Mesendoderm (in vitro differentiated cells): ENCODE results near the gene SLC12A7.
"Not testable (repeated sequence)": the region's sequence is repeated elsewhere in the genome, so short reads cannot be mapped to it uniquely, and the experiment has no call there.

Experiments
- DNase-seq: peaks from one replicate; pipeline ENCODE4 v3.0.0; 2013
- H2AK5ac ChIP-seq: 2 replicates; pipeline ENCODE4 v1.6.1; 2013; ENCODE audit warnings: low read length, inconsistent platforms
- H2BK120ac ChIP-seq: 2 replicates; pipeline ENCODE4 v1.6.1; 2013; ENCODE audit warnings: low read depth, mild to moderate bottlenecking, low read length, moderate library complexity, mixed read lengths
- H2BK15ac ChIP-seq: replicated peaks from 2 replicates; pipeline ENCODE4 v1.6.1; 2013; ENCODE audit warnings: low read depth, mild to moderate bottlenecking, moderate library complexity
- H2BK5ac ChIP-seq: 2 replicates; pipeline ENCODE4 v1.6.1; 2013; ENCODE audit warnings: low read length, inconsistent platforms
- H3K18ac ChIP-seq: 2 replicates; pipeline ENCODE4 v1.6.1; 2013; ENCODE audit warnings: mild to moderate bottlenecking, low read length, mixed read lengths
- H3K23ac ChIP-seq: one replicate; pipeline ENCODE4 v1.6.1; 2013; ENCODE audit warnings: low read length
- H3K27ac ChIP-seq: 2 replicates; pipeline ENCODE4 v1.5.1; 2013; ENCODE audit warnings: low read depth, mild to moderate bottlenecking, inconsistent platforms, low read length, moderate library complexity
- H3K27me3 ChIP-seq: 2 replicates; pipeline ENCODE4 v1.6.1; 2013; ENCODE audit warnings: low read length, control low read depth, mild to moderate bottlenecking, inconsistent platforms; ENCODE audit not compliant: insufficient read depth, poor library complexity
- H3K36me3 ChIP-seq: 2 replicates; pipeline ENCODE4 v1.6.1; 2013; ENCODE audit warnings: low read length, inconsistent platforms; ENCODE audit not compliant: control insufficient read depth, insufficient read depth
- H3K4ac ChIP-seq: one replicate; pipeline ENCODE4 v1.6.1; 2013; ENCODE audit warnings: low read depth, mild to moderate bottlenecking, low read length, moderate library complexity
- H3K4me1 ChIP-seq: 2 replicates; pipeline ENCODE4 v1.6.1; 2013; ENCODE audit warnings: low read depth, low read length, inconsistent platforms; ENCODE audit not compliant: control insufficient read depth
- H3K4me2 ChIP-seq: 2 replicates; pipeline ENCODE4 v1.6.1; 2013; ENCODE audit warnings: low read length
- H3K4me3 ChIP-seq: 2 replicates; pipeline ENCODE4 v1.5.1; 2013; ENCODE audit warnings: mild to moderate bottlenecking, low read length
- H3K56ac ChIP-seq: one replicate; pipeline ENCODE4 v1.6.1; 2013; ENCODE audit warnings: low read length
- H3K79me1 ChIP-seq: 2 replicates; pipeline ENCODE4 v1.6.1; 2013; ENCODE audit warnings: low read length, inconsistent platforms
- H3K79me2 ChIP-seq: 2 replicates; pipeline ENCODE4 v1.6.1; 2013; ENCODE audit warnings: mild to moderate bottlenecking, low read length; ENCODE audit not compliant: control insufficient read depth, insufficient read depth
- H3K9ac ChIP-seq: 2 replicates; pipeline ENCODE4 v1.6.1; 2013; ENCODE audit warnings: low read length, inconsistent platforms
- H4K5ac ChIP-seq: one replicate; pipeline ENCODE4 v1.6.1; 2013; ENCODE audit warnings: low read length
- H4K8ac ChIP-seq: one replicate; pipeline ENCODE4 v1.6.1; 2013; ENCODE audit warnings: low read depth, mild to moderate bottlenecking, control low read depth, low read length, moderate library complexity
- WGBS: extraction: QIAGEN DNeasy Blood & Tissue Kit; methylation state at CpG from one replicate; pipeline ENCODE4 v1.1.7; 2013; ENCODE audit warnings: low lambda C conversion rate, missing lambda C conversion rate; ENCODE audit not compliant: insufficient coverage; ENCODE audit errors: extremely low coverage; 5-methylcytosine and 5-hydroxymethylcytosine counted together

The SLC12A7 gene

DNA sequence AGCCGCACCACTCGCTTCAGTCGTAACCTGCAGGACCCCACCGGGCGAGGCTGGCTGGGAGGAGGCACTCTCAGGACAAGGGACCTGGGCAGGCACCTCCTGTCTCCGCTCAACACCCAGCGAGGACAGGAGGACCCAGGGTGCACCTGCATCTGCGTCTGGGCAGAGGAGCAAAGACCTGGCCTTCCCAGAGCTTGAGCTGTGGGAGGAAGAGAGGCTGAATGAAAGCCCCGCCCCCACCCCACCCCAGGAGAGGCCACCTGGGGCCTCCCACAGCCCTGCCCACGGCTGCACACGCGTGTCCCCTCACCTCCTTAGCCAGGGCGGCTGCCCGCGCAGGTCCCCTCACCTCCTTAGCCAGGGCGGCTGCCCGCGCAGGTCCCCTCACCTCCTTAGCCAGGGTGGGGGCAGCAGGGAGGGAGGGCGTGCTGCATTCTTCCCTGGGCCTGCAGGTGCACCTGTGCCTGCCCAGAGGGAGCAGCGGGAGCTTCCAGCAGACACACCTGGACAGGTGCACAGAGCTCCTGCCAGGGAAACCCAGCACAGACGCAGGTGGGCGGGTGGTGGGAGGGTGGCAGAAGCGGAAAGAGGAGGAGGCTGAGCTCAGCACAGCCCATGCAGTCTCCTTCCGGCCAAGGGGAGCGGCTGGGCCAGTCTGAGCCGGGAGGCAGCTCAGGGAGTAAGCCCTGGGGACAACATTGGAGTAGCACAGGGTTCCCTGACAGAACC is 18.5 kb upstream of the SLC12A7 start:
- Histone ChIP-seq H3K56ac (no peak overlapping the region), H3K9ac (no peak overlapping the region), H3K27me3 (no peaks in the 10 kb centered on the region), H2BK5ac (no peak overlapping the region), H3K4ac (no peak overlapping the region), H3K18ac (no peak overlapping the region), H3K4me1 (no peaks in the 10 kb centered on the region), H4K8ac (no peak overlapping the region), H2BK15ac (no peak overlapping the region), H3K4me2 (no peak overlapping the region), H3K79me1 (no peaks in the 10 kb centered on the region), H2AK5ac (no peak overlapping the region), H3K23ac (no peak overlapping the region), H4K5ac (no peak overlapping the region), H3K27ac (no peak overlapping the region), H3K4me3 (no peak overlapping the region), H3K79me2 (no peaks in the 10 kb centered on the region), H2BK120ac (no peak overlapping the region), H3K36me3 (no peaks in the 10 kb centered on the region)
- no peak for DNase-seq
- WGBS = no CpG with 5 or more reads among the region's 26 CpGs

GRCh38 chr5:1129711-1130055 is 17.8 kb upstream of the SLC12A7 start:
- Histone ChIP-seq H2AK5ac (no peak overlapping the region), H2BK5ac (no peak overlapping the region), H4K8ac (no peak overlapping the region), H3K79me2 (no peaks in the 10 kb centered on the region), H3K18ac (no peak overlapping the region), H2BK15ac (no peak overlapping the region), H3K4me2 (no peak overlapping the region), H3K9ac (no peak overlapping the region), H3K36me3 (no peaks in the 10 kb centered on the region), H4K5ac (no peak overlapping the region), H3K27me3 (no peaks in the 10 kb centered on the region), H3K4me3 (no peak overlapping the region), H3K56ac (no peak overlapping the region), H3K79me1 (no peaks in the 10 kb centered on the region), H3K27ac (no peak overlapping the region), H2BK120ac (no peak overlapping the region), H3K4me1 (no peaks in the 10 kb centered on the region), H3K4ac (no peak overlapping the region), H3K23ac (no peak overlapping the region)
- no peak for DNase-seq
- no CpG with 5 or more reads among the region's 9 CpGs for WGBS

DNA sequence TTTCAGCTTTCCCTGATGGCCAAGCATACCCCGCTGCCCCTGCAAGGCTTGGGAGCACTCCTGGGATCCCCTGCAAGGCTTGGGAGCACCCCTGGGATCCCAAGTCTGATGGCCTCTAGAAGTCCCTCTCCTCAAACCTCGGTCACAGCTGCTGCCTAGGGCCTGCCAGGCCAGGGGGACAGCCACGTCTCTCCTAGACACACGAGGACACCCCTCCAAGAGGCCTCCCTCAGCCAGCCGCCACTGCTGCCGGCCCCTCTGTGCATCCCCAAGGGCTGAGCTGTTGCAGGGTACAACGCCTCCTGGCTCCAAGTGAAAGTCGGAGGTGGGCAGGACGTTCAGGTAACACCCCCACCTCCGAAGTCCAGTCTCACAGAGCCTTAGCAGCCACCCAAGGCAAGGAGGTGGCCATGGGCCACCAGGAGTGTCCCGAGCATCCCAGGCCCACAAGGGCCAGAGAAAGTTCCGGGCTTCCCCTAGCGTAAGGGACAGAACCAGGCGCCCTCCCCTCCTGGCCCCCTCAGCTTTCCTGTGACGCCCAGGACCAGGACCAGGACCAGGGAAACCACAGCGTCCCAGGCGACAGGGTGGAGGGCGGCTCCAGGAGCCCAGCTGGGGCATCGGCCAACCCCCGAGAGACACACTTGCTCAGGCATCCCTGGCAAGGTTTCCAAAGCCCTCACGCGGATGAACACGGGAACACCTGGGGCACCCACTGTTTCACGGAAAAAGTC is 17.3 kb upstream of the SLC12A7 start:
- H3K79me1 ChIP-seq = no peaks in the 10 kb centered on the region
- H3K36me3 ChIP-seq = no peaks in the 10 kb centered on the region
- no peak overlapping the region for H4K8ac ChIP-seq
- no peak overlapping the region for H3K4ac ChIP-seq
- H4K5ac ChIP-seq = no peak overlapping the region
- H3K79me2 ChIP-seq = no peaks in the 10 kb centered on the region
- H2BK120ac ChIP-seq = no peak overlapping the region
- no peak overlapping the region for H3K9ac ChIP-seq
- H3K18ac ChIP-seq = no peak overlapping the region
- H3K27me3 ChIP-seq = no peaks in the 10 kb centered on the region
- no peak overlapping the region for H2BK15ac ChIP-seq
- no peak overlapping the region for H2BK5ac ChIP-seq
- no peak overlapping the region for H3K23ac ChIP-seq
- H3K4me3 ChIP-seq = no peak overlapping the region
- H3K56ac ChIP-seq = no peak overlapping the region
- no CpG with 5 or more reads among the region's 24 CpGs for WGBS
- no peak overlapping the region for H2AK5ac ChIP-seq
- DNase-seq = no peak
- no peak overlapping the region for H3K27ac ChIP-seq
- no peaks in the 10 kb centered on the region for H3K4me1 ChIP-seq
- H3K4me2 ChIP-seq = no peak overlapping the region

DNA sequence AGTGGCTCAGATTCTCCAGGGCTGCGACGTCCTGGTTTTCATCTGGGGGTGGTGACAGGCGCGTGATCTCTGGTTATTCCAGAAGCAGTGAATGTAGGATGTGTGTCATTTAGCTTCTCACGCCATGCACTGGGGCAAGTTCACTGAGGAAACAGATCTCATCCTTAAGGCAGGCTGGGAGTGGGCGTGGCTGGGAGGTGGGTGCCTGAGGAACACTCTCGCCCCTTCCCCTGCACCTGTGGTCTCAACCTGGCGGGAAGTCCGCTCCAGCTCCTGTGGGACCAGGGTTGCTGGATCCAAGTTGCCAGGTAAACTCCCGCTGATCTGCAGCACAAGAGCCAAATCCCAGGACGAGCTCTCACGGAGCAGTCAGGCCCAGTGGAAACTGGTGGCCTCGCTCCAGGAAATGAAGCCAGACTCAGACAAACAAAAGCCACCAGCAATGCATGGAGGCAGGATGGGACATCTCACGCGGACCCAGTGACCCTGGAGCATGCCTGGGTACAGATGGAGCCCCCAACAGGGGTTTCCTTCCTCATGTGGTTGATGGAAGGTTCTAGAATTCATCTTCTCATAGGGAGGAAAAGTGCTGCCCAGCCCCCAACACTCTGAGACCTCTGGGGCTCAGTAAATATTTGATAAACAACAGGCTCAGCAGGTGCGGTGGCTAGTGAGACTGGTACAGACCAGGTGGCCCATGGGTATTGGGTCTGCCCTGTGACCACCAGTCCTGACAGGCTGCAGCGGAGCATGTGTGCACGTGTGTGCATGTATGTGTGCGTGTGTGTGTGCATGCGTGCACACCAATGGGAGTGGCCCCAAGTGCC is 16.3 kb upstream of the SLC12A7 start:
- no peak overlapping the region for H2BK15ac ChIP-seq
- H3K4me3 ChIP-seq = no peak overlapping the region
- no peak overlapping the region for H3K56ac ChIP-seq
- H3K36me3 ChIP-seq = no peaks in the 10 kb centered on the region
- no peak overlapping the region for H3K4ac ChIP-seq
- H4K8ac ChIP-seq = no peak overlapping the region
- H3K79me2 ChIP-seq = no peaks in the 10 kb centered on the region
- H3K18ac ChIP-seq = no peak overlapping the region
- H4K5ac ChIP-seq = no peak overlapping the region
- H2BK120ac ChIP-seq = no peak overlapping the region
- no peaks in the 10 kb centered on the region for H3K27me3 ChIP-seq
- no peak overlapping the region for H3K27ac ChIP-seq
- H3K23ac ChIP-seq = no peak overlapping the region
- H2AK5ac ChIP-seq = no peak overlapping the region
- no peak overlapping the region for H2BK5ac ChIP-seq
- WGBS = no CpG with 5 or more reads among the region's 20 CpGs
- H3K9ac ChIP-seq = no peak overlapping the region
- DNase-seq = no peak
- H3K79me1 ChIP-seq = no peaks in the 10 kb centered on the region
- no peak overlapping the region for H3K4me2 ChIP-seq
- H3K4me1 ChIP-seq = no peaks in the 10 kb centered on the region

DNA sequence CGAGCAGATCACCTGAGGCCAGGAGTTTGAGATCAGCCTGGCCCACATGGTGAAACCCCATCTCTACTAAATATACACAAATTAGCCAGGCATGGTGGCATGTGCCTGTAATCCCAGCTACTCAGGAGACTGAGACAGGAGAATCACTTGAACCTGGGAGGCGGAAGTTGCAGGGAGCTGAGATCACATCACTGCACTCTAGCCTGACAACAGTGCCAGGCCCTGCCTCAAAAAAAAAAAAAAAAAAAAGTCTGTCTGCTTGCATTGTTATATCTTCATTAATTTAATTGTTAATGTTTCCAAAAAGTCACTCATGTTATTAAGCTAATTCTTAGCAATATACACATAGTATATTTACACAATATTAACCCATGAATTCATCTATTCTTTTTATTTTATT is 13.8 kb upstream of the SLC12A7 start:
- not testable (repeated sequence) for H2BK15ac ChIP-seq, H3K4me1 ChIP-seq, H3K4me2 ChIP-seq, H3K79me1 ChIP-seq, H3K56ac ChIP-seq, DNase-seq, H2BK5ac ChIP-seq, H3K4ac ChIP-seq, H2BK120ac ChIP-seq, H3K23ac ChIP-seq, H3K79me2 ChIP-seq, H2AK5ac ChIP-seq, H3K9ac ChIP-seq, H4K8ac ChIP-seq, H4K5ac ChIP-seq, H3K36me3 ChIP-seq, H3K27me3 ChIP-seq, H3K18ac ChIP-seq, H3K27ac ChIP-seq, H3K4me3 ChIP-seq
- no CpG with 5 or more reads among the region's 2 CpGs for WGBS
